ENCODE results near the gene MAX. TPM values are rescaled to one million over a fixed set of nuclear protein-coding genes. Genes with fewer than 3 reads are reported as not detected.

MAX gene
- total RNA-seq, 4 donors from 2014 or later = 79.0 to 112 (median 90.4) TPM

DNA sequence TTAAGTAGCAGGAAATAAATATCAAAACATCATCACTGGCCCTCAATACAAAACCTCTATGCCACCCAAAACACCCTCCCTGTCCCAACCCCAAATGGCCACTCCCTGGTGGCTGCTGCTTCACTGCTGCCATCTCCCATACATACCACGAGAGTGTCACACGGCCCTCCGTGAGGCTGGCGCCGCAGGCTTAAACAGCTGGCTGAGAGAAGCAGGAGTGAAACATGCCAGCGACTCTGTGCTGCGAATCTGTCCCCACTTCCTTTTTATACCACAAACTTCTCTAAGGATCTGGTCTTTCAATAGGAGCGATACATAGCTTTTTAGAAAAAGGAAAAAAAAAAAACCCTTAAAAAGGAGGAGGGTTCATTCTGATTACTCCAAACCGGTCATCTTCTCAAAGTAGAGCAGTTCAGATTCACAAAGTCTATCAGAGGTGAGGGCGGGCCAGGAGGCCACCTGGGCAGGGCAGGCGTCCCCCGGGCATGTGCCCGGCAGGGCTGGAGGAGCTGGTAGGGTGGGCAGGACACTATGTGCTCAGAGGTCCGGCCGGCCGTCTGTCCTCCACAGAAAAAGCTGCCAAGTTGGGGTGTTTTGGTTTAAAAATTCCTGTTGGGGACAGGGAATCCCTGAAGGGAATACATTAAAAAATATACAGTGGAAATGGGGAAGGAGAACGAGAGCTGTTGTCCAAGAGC lies 26.5 kb downstream of the MAX start:
- TF ChIP-seq EP300 (IDR thresholded peaks at IDR 0.05) (no peak), POLR2AphosphoS5 (IDR thresholded peaks at IDR 0.05) (no peak), POLR2A (IDR thresholded peaks at IDR 0.05) (no peak)
- TF ChIP-seq, protein P1, sequence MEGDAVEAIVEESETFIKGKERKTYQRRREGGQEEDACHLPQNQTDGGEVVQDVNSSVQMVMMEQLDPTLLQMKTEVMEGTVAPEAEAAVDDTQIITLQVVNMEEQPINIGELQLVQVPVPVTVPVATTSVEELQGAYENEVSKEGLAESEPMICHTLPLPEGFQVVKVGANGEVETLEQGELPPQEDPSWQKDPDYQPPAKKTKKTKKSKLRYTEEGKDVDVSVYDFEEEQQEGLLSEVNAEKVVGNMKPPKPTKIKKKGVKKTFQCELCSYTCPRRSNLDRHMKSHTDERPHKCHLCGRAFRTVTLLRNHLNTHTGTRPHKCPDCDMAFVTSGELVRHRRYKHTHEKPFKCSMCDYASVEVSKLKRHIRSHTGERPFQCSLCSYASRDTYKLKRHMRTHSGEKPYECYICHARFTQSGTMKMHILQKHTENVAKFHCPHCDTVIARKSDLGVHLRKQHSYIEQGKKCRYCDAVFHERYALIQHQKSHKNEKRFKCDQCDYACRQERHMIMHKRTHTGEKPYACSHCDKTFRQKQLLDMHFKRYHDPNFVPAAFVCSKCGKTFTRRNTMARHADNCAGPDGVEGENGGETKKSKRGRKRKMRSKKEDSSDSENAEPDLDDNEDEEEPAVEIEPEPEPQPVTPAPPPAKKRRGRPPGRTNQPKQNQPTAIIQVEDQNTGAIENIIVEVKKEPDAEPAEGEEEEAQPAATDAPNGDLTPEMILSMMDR (IDR thresholded peaks at IDR 0.05) = no peak
- no peaks in the 10 kb centered on the region for H3K9me3 ChIP-seq
- H3K4me3 ChIP-seq = no peak overlapping the region
- DNase-seq (ENCODE audit: low spot score in 2 of 2) = no peak
- peaks cover 36% of the 10 kb centered on the region for H3K36me3 ChIP-seq
- H3K27me3 ChIP-seq = no peaks in the 10 kb centered on the region
- no peak overlapping the region for H3K27ac ChIP-seq
- peaks cover 68% of the 10 kb centered on the region for H3K4me1 ChIP-seq
- 89% methylated on average over 17 of the region's 17 CpGs for WGBS

DNA sequence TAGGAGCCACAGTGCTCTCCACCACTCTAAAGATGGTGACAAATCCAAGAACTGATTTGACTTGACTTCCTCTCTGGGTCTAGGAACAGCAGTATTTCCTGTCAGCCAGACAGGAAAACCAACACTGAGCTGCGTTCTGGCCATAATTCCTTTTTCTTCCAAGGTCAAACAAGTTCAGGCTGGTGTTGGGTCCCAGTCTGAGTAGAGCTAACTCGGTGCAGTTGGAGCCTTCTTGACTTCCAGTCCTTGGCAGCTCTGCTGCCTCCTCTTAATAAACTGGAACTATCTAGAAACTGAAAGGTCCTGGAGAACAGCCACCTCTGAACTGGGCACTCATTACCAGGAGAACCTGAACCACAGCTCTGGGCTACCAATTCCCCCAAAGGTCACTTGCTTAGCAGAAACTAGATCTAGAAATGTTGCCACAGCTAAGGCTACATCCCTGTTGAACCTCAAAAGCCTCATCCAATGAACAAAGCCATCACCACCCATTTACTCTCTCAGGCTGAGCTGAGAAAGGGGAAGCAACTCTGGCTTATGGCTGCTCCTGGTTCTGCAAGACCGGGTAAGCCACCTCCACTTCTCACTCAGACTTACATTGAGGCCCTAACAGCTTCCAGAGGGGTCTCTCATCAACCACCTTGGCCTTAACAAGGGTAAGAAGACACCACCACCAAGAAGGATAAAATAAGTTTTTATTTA lies 27.7 kb downstream of the MAX start:
- 48% methylated on average over 3 of the region's 3 CpGs for WGBS
- Histone ChIP-seq H3K27ac (peak overlapping the region; percentile 4), H3K9me3 (no peaks in the 10 kb centered on the region), H3K4me1 (peaks cover 68% of the 10 kb centered on the region), H3K36me3 (peaks cover 36% of the 10 kb centered on the region), H3K4me3 (no peak overlapping the region), H3K27me3 (no peaks in the 10 kb centered on the region)
- TF ChIP-seq EP300 (IDR thresholded peaks at IDR 0.05) (no peak), POLR2A (IDR thresholded peaks at IDR 0.05) (no peak), POLR2AphosphoS5 (IDR thresholded peaks at IDR 0.05) (no peak)
- TF ChIP-seq, protein P1 (IDR thresholded peaks at IDR 0.05) = no peak
- DNase-seq (ENCODE audit: low spot score in 2 of 2) = no peak

- TF ChIP-seq, protein P1 (IDR thresholded peaks at IDR 0.05) = no peak
- TF ChIP-seq EP300 (IDR thresholded peaks at IDR 0.05) (no peak), POLR2AphosphoS5 (IDR thresholded peaks at IDR 0.05) (no peak), POLR2A (IDR thresholded peaks at IDR 0.05) (no peak)
- 90% methylated on average over 4 of the region's 4 CpGs for WGBS
- Histone ChIP-seq H3K4me1 (peaks cover 68% of the 10 kb centered on the region), H3K9me3 (no peaks in the 10 kb centered on the region), H3K27me3 (no peaks in the 10 kb centered on the region), H3K36me3 (peaks cover 34% of the 10 kb centered on the region), H3K27ac (peak overlapping the region; percentile 8), H3K4me3 (no peak overlapping the region)
- DNase-seq (ENCODE audit: low spot score in 2 of 2) = no peak
Measured at GRCh38 chr14:65073605-65074201, 28.6 kb downstream of the MAX start.

- Histone ChIP-seq H3K27ac (no peak overlapping the region), H3K4me3 (no peak overlapping the region), H3K27me3 (no peaks in the 10 kb centered on the region), H3K9me3 (no peaks in the 10 kb centered on the region), H3K4me1 (peaks cover 66% of the 10 kb centered on the region), H3K36me3 (peaks cover 29% of the 10 kb centered on the region)
- DNase-seq (ENCODE audit: low spot score in 2 of 2) = no peak
- WGBS = 55% methylated on average over 1 of the region's 1 CpG
- TF ChIP-seq POLR2AphosphoS5 (IDR thresholded peaks at IDR 0.05) (no peak), EP300 (IDR thresholded peaks at IDR 0.05) (no peak), POLR2A (IDR thresholded peaks at IDR 0.05) (no peak)
- TF ChIP-seq, protein P1 (IDR thresholded peaks at IDR 0.05) = no peak
Measured at GRCh38 chr14:65072937-65073336, 29.4 kb downstream of the MAX start.

- peaks cover 66% of the 10 kb centered on the region for H3K4me1 ChIP-seq
- TF ChIP-seq POLR2AphosphoS5 (IDR thresholded peaks at IDR 0.05) = no peak
- TF ChIP-seq, protein P1 (IDR thresholded peaks at IDR 0.05) = no peak
- TF ChIP-seq POLR2A (IDR thresholded peaks at IDR 0.05) = no peak
- TF ChIP-seq EP300 (IDR thresholded peaks at IDR 0.05) = no peak
- H3K27me3 ChIP-seq = no peaks in the 10 kb centered on the region
- peak overlapping the region; percentile 73 for H3K27ac ChIP-seq
- 85% methylated on average over 6 of the region's 6 CpGs for WGBS
- peaks cover 22% of the 10 kb centered on the region for H3K36me3 ChIP-seq
- H3K9me3 ChIP-seq = no peaks in the 10 kb centered on the region
- no peak for DNase-seq (ENCODE audit: low spot score in 2 of 2)
- no peak overlapping the region for H3K4me3 ChIP-seq
Measured at GRCh38 chr14:65072256-65072655, 30.1 kb downstream of the MAX start.
